ENCODE results near the gene FBXL12. TPM values are rescaled to one million over a fixed set of nuclear protein-coding genes. Genes with fewer than 3 reads are reported as not detected.
A peak's percentile ranks its signal among the peaks of the same experiment; 100 is the strongest.

FBXL12 gene
- polyA plus RNA-seq (2013, experiment 1 of 2): 22.9 TPM
- 23.8 TPM for polyA plus RNA-seq (2013, experiment 2 of 2)

- no peaks in the 10 kb centered on the region for H3K4me1 ChIP-seq (ENCODE audit: control insufficient read depth, low read depth, low read length)
- H3K4ac ChIP-seq (ENCODE audit: low read depth, low read length): peak within 1 kb of the TSS; percentile 17
- peaks cover 8% of the 10 kb centered on the region for H3K79me1 ChIP-seq (ENCODE audit: low read length)
- no peaks in the 10 kb centered on the region for H3K27me3 ChIP-seq (ENCODE audit: insufficient read depth, low read length, poor library complexity)
- H3K18ac ChIP-seq (ENCODE audit: low read length): peak within 1 kb of the TSS; percentile 83
- no peak within 1 kb of the TSS for H4K5ac ChIP-seq (ENCODE audit: low read length)
- H2BK5ac ChIP-seq (ENCODE audit: low read length): peak within 1 kb of the TSS; percentile 97
- H3K36me3 ChIP-seq (ENCODE audit: control insufficient read depth, insufficient read depth, low read length): no peaks in the 10 kb centered on the region
- peaks cover 19% of the 10 kb centered on the region for H3K79me2 ChIP-seq (ENCODE audit: control insufficient read depth, insufficient read depth, low read length)
- H3K56ac ChIP-seq (ENCODE audit: low read length): peak within 1 kb of the TSS; percentile 100
- peak; percentile 99 for DNase-seq
- H2BK15ac ChIP-seq (replicated peaks; ENCODE audit: low read depth): no peak within 1 kb of the TSS
- H3K27ac ChIP-seq (ENCODE audit: low read depth, low read length): peak within 1 kb of the TSS; percentile 94
- no peak within 1 kb of the TSS for H2BK120ac ChIP-seq (ENCODE audit: low read depth, low read length)
- peak within 1 kb of the TSS; percentile 96 for H3K4me3 ChIP-seq (ENCODE audit: low read length)
- no CpG with 5 or more reads among the region's 82 CpGs for whole genome bisulfite sequencing (ENCODE audit: extremely low coverage, insufficient coverage, low lambda C conversion rate)
- H3K9ac ChIP-seq (ENCODE audit: low read length): peak within 1 kb of the TSS; percentile 98
- no peak within 1 kb of the TSS for H4K8ac ChIP-seq (ENCODE audit: low read depth, low read length)
- H3K23ac ChIP-seq (ENCODE audit: low read length): peak within 1 kb of the TSS; percentile 94
- peak within 1 kb of the TSS; percentile 96 for H3K4me2 ChIP-seq (ENCODE audit: low read length)
- no peak within 1 kb of the TSS for H2AK5ac ChIP-seq (ENCODE audit: low read length)
These were observed at the start of gene FBXL12 for GRCh38 chr19:9818734-9819595. Gene FBXL12, minus strand, starts transcription at chr19:9819079. Its CDS starts 266 bp downstream, at chr19:9818813.

- Histone ChIP-seq H3K4me3 (ENCODE audit: low read length) (no peak overlapping the region), H3K4me2 (ENCODE audit: low read length) (no peak overlapping the region), H3K27ac (ENCODE audit: low read depth, low read length) (no peak overlapping the region), H4K5ac (ENCODE audit: low read length) (no peak overlapping the region), H3K4ac (ENCODE audit: low read depth, low read length) (no peak overlapping the region), H3K9ac (ENCODE audit: low read length) (no peak overlapping the region), H3K79me2 (ENCODE audit: control insufficient read depth, insufficient read depth, low read length) (no peaks in the 10 kb centered on the region), H2BK5ac (ENCODE audit: low read length) (no peak overlapping the region), H4K8ac (ENCODE audit: low read depth, low read length) (no peak overlapping the region), H2BK120ac (ENCODE audit: low read depth, low read length) (no peak overlapping the region), H3K27me3 (ENCODE audit: insufficient read depth, low read length, poor library complexity) (no peaks in the 10 kb centered on the region), H3K56ac (ENCODE audit: low read length) (no peak overlapping the region), H2AK5ac (ENCODE audit: low read length) (no peak overlapping the region), H3K18ac (ENCODE audit: low read length) (no peak overlapping the region), H2BK15ac (replicated peaks; ENCODE audit: low read depth) (no peak overlapping the region), H3K79me1 (ENCODE audit: low read length) (no peaks in the 10 kb centered on the region), H3K36me3 (ENCODE audit: control insufficient read depth, insufficient read depth, low read length) (no peaks in the 10 kb centered on the region), H3K4me1 (ENCODE audit: control insufficient read depth, low read depth, low read length) (no peaks in the 10 kb centered on the region), H3K23ac (ENCODE audit: low read length) (no peak overlapping the region)
- DNase-seq: no peak
- WGBS (ENCODE audit: extremely low coverage, insufficient coverage, low lambda C conversion rate): no CpG with 5 or more reads among the region's 16 CpGs
These were observed 47.0 kb upstream of the FBXL12 start for GRCh38 chr19:9865732-9866501.

- Histone ChIP-seq H3K4me2 (ENCODE audit: low read length) (no peak overlapping the region), H3K9ac (ENCODE audit: low read length) (no peak overlapping the region), H3K56ac (ENCODE audit: low read length) (no peak overlapping the region), H3K79me1 (ENCODE audit: low read length) (no peaks in the 10 kb centered on the region), H3K23ac (ENCODE audit: low read length) (no peak overlapping the region), H2AK5ac (ENCODE audit: low read length) (no peak overlapping the region), H3K27me3 (ENCODE audit: insufficient read depth, low read length, poor library complexity) (no peaks in the 10 kb centered on the region), H3K27ac (ENCODE audit: low read depth, low read length) (no peak overlapping the region), H2BK15ac (replicated peaks; ENCODE audit: low read depth) (no peak overlapping the region), H3K18ac (ENCODE audit: low read length) (no peak overlapping the region), H3K4ac (ENCODE audit: low read depth, low read length) (no peak overlapping the region), H3K4me1 (ENCODE audit: control insufficient read depth, low read depth, low read length) (no peaks in the 10 kb centered on the region), H4K8ac (ENCODE audit: low read depth, low read length) (no peak overlapping the region), H2BK120ac (ENCODE audit: low read depth, low read length) (no peak overlapping the region), H3K79me2 (ENCODE audit: control insufficient read depth, insufficient read depth, low read length) (no peaks in the 10 kb centered on the region), H4K5ac (ENCODE audit: low read length) (no peak overlapping the region), H3K4me3 (ENCODE audit: low read length) (no peak overlapping the region), H3K36me3 (ENCODE audit: control insufficient read depth, insufficient read depth, low read length) (no peaks in the 10 kb centered on the region), H2BK5ac (ENCODE audit: low read length) (no peak overlapping the region)
- no CpG with 5 or more reads among the region's 5 CpGs for WGBS (ENCODE audit: extremely low coverage, insufficient coverage, low lambda C conversion rate)
- DNase-seq: no peak
These were observed 44.9 kb upstream of the FBXL12 start for GRCh38 chr19:9863759-9864158.

- no CpG with 5 or more reads among the region's 4 CpGs for WGBS (ENCODE audit: extremely low coverage, insufficient coverage, low lambda C conversion rate)
- H3K4me3 ChIP-seq (ENCODE audit: low read length): no peak overlapping the region
- no peak overlapping the region for H2BK15ac ChIP-seq (replicated peaks; ENCODE audit: low read depth)
- no peaks in the 10 kb centered on the region for H3K4me1 ChIP-seq (ENCODE audit: control insufficient read depth, low read depth, low read length)
- no peak overlapping the region for H4K5ac ChIP-seq (ENCODE audit: low read length)
- H3K36me3 ChIP-seq (ENCODE audit: control insufficient read depth, insufficient read depth, low read length): no peaks in the 10 kb centered on the region
- no peak overlapping the region for H3K18ac ChIP-seq (ENCODE audit: low read length)
- no peak overlapping the region for H2BK5ac ChIP-seq (ENCODE audit: low read length)
- no peak overlapping the region for H3K4ac ChIP-seq (ENCODE audit: low read depth, low read length)
- no peak for DNase-seq
- H2BK120ac ChIP-seq (ENCODE audit: low read depth, low read length): no peak overlapping the region
- H3K23ac ChIP-seq (ENCODE audit: low read length): no peak overlapping the region
- no peaks in the 10 kb centered on the region for H3K79me1 ChIP-seq (ENCODE audit: low read length)
- H3K79me2 ChIP-seq (ENCODE audit: control insufficient read depth, insufficient read depth, low read length): no peaks in the 10 kb centered on the region
- H4K8ac ChIP-seq (ENCODE audit: low read depth, low read length): no peak overlapping the region
- no peak overlapping the region for H3K27ac ChIP-seq (ENCODE audit: low read depth, low read length)
- H3K9ac ChIP-seq (ENCODE audit: low read length): no peak overlapping the region
- H2AK5ac ChIP-seq (ENCODE audit: low read length): no peak overlapping the region
- no peak overlapping the region for H3K4me2 ChIP-seq (ENCODE audit: low read length)
- H3K56ac ChIP-seq (ENCODE audit: low read length): no peak overlapping the region
- H3K27me3 ChIP-seq (ENCODE audit: insufficient read depth, low read length, poor library complexity): no peaks in the 10 kb centered on the region
These were observed 44.1 kb upstream of the FBXL12 start for GRCh38 chr19:9862938-9863337.

GRCh38 chr19:9861503-9861902 is 42.6 kb upstream of the FBXL12 start:
- H3K9ac ChIP-seq (ENCODE audit: low read length): no peak overlapping the region
- DNase-seq: no peak
- H3K79me2 ChIP-seq (ENCODE audit: control insufficient read depth, insufficient read depth, low read length): no peaks in the 10 kb centered on the region
- H3K18ac ChIP-seq (ENCODE audit: low read length): no peak overlapping the region
- no peak overlapping the region for H2BK5ac ChIP-seq (ENCODE audit: low read length)
- no peak overlapping the region for H4K8ac ChIP-seq (ENCODE audit: low read depth, low read length)
- no peak overlapping the region for H3K4me3 ChIP-seq (ENCODE audit: low read length)
- no CpG with 5 or more reads among the region's 1 CpG for WGBS (ENCODE audit: extremely low coverage, insufficient coverage, low lambda C conversion rate)
- no peak overlapping the region for H3K56ac ChIP-seq (ENCODE audit: low read length)
- H3K27ac ChIP-seq (ENCODE audit: low read depth, low read length): no peak overlapping the region
- no peaks in the 10 kb centered on the region for H3K27me3 ChIP-seq (ENCODE audit: insufficient read depth, low read length, poor library complexity)
- H3K23ac ChIP-seq (ENCODE audit: low read length): no peak overlapping the region
- H2BK15ac ChIP-seq (replicated peaks; ENCODE audit: low read depth): no peak overlapping the region
- no peak overlapping the region for H2AK5ac ChIP-seq (ENCODE audit: low read length)
- no peaks in the 10 kb centered on the region for H3K79me1 ChIP-seq (ENCODE audit: low read length)
- H4K5ac ChIP-seq (ENCODE audit: low read length): no peak overlapping the region
- H3K4ac ChIP-seq (ENCODE audit: low read depth, low read length): no peak overlapping the region
- H3K36me3 ChIP-seq (ENCODE audit: control insufficient read depth, insufficient read depth, low read length): no peaks in the 10 kb centered on the region
- H3K4me2 ChIP-seq (ENCODE audit: low read length): no peak overlapping the region
- H2BK120ac ChIP-seq (ENCODE audit: low read depth, low read length): no peak overlapping the region
- no peaks in the 10 kb centered on the region for H3K4me1 ChIP-seq (ENCODE audit: control insufficient read depth, low read depth, low read length)
